Measurements from ENCODE around the gene RBM19. TPM values are rescaled to one million over a fixed set of nuclear protein-coding genes. Genes with fewer than 3 reads are reported as not detected.

RBM19 gene
- total RNA-seq, 1 donor from 2014 or later, result 77.0 TPM

- DNase-seq (no peak), ATAC-seq (ENCODE audit: low read depth) (no peak)
- CTCF ChIA-PET, result no interaction called here
- H3K4me1 Mint-ChIP-seq, result no peaks in the 10 kb centered on the region
- H3K36me3 Mint-ChIP-seq (ENCODE audit: low read depth), result peaks cover 4% of the 10 kb centered on the region
- no peaks in the 10 kb centered on the region for H3K27me3 Mint-ChIP-seq
- intact Hi-C loops (cut with micrococcal nuclease), result no loop called here
- peaks cover 5% of the 10 kb centered on the region for H3K9me3 Mint-ChIP-seq
- no peak overlapping the region for H3K4me3 Mint-ChIP-seq
- TF ChIP-seq CTCF (IDR thresholded peaks at IDR 0.05), result no peak
- POLR2A ChIA-PET, result no interaction called here
- no peak overlapping the region for H3K27ac Mint-ChIP-seq
Observed at GRCh38 chr12:113802000-113802749, 163.9 kb downstream of the RBM19 start.

GRCh38 chr12:113800201-113800600 is 165.9 kb downstream of the RBM19 start:
- Mint-ChIP-seq H3K4me1 (no peaks in the 10 kb centered on the region), H3K36me3 (ENCODE audit: low read depth) (no peaks in the 10 kb centered on the region), H3K27ac (no peak overlapping the region), H3K9me3 (no peaks in the 10 kb centered on the region), H3K4me3 (no peak overlapping the region), H3K27me3 (no peaks in the 10 kb centered on the region)
- ChIA-PET POLR2A (no interaction called here), CTCF (no interaction called here)
- intact Hi-C loops (cut with micrococcal nuclease), result no loop called here
- TF ChIP-seq CTCF (IDR thresholded peaks at IDR 0.05), result no peak
- ATAC-seq (ENCODE audit: low read depth), result no peak
- DNase-seq, result no peak

- TF ChIP-seq CTCF (IDR thresholded peaks at IDR 0.05), result no peak
- H3K27ac Mint-ChIP-seq, result no peak overlapping the region
- DNase-seq (no peak), ATAC-seq (ENCODE audit: low read depth) (no peak)
- POLR2A ChIA-PET, result no interaction called here
- intact Hi-C loops (cut with micrococcal nuclease), result no loop called here
- H3K27me3 Mint-ChIP-seq, result no peaks in the 10 kb centered on the region
- CTCF ChIA-PET, result no interaction called here
- H3K4me1 Mint-ChIP-seq, result no peaks in the 10 kb centered on the region
- H3K36me3 Mint-ChIP-seq (ENCODE audit: low read depth), result no peaks in the 10 kb centered on the region
- H3K9me3 Mint-ChIP-seq, result no peaks in the 10 kb centered on the region
- H3K4me3 Mint-ChIP-seq, result no peak overlapping the region
Observed at GRCh38 chr12:113798552-113798951, 167.6 kb downstream of the RBM19 start.

GRCh38 chr12:113797535-113797868 is 168.6 kb downstream of the RBM19 start:
- ChIA-PET CTCF (no interaction called here), POLR2A (no interaction called here)
- H3K36me3 Mint-ChIP-seq (ENCODE audit: low read depth), result no peaks in the 10 kb centered on the region
- H3K4me1 Mint-ChIP-seq, result no peaks in the 10 kb centered on the region
- no peak overlapping the region for H3K27ac Mint-ChIP-seq
- no peaks in the 10 kb centered on the region for H3K27me3 Mint-ChIP-seq
- no peak for DNase-seq
- no peaks in the 10 kb centered on the region for H3K9me3 Mint-ChIP-seq
- no peak for TF ChIP-seq CTCF (IDR thresholded peaks at IDR 0.05)
- no peak overlapping the region for H3K4me3 Mint-ChIP-seq
- no peak for ATAC-seq (ENCODE audit: low read depth)
- intact Hi-C loops (cut with micrococcal nuclease), result no loop called here

- no peak for TF ChIP-seq CTCF (IDR thresholded peaks at IDR 0.05)
- ATAC-seq (ENCODE audit: low read depth) (no peak), DNase-seq (no peak)
- no peak overlapping the region for H3K4me3 Mint-ChIP-seq
- CTCF ChIA-PET, result no interaction called here
- H3K36me3 Mint-ChIP-seq (ENCODE audit: low read depth), result no peaks in the 10 kb centered on the region
- H3K9me3 Mint-ChIP-seq, result no peaks in the 10 kb centered on the region
- no peaks in the 10 kb centered on the region for H3K27me3 Mint-ChIP-seq
- H3K4me1 Mint-ChIP-seq, result no peaks in the 10 kb centered on the region
- intact Hi-C loops (cut with micrococcal nuclease), result no loop called here
- no peak overlapping the region for H3K27ac Mint-ChIP-seq
- POLR2A ChIA-PET, result interaction anchor here (0.6 kb wide), 1 partner anchor 112 kb away, joined by 5 read pairs; no protein-coding TSS in a partner anchor
Observed at GRCh38 chr12:113796852-113797534, 169.1 kb downstream of the RBM19 start.
